Endothelial cell (in vitro differentiated cells): ENCODE measurements around the gene MED12L. TPM values are rescaled to one million over a fixed set of nuclear protein-coding genes. Genes with fewer than 3 reads are reported as not detected.

Experiments used
- DNase-seq: peaks from one replicate; pipeline ENCODE4 v3.0.0; 2021; ENCODE audit warnings: low spot score
- H3K27ac Mint-ChIP-seq: one replicate; pipeline ENCODE4 v1.8.0; 2021; ENCODE audit warnings: mixed read lengths, inconsistent platforms; ENCODE audit not compliant: unreplicated experiment
- H3K27me3 Mint-ChIP-seq: one replicate; pipeline ENCODE4 v1.8.0; 2021; ENCODE audit warnings: mild to moderate bottlenecking, moderate library complexity, mixed read lengths, inconsistent platforms; ENCODE audit not compliant: unreplicated experiment
- H3K36me3 Mint-ChIP-seq: one replicate; pipeline ENCODE4 v1.8.0; 2021; ENCODE audit warnings: mild to moderate bottlenecking, low read depth, mixed read lengths, inconsistent platforms; ENCODE audit not compliant: unreplicated experiment
- H3K4me1 Mint-ChIP-seq: one replicate; pipeline ENCODE4 v1.8.0; 2021; ENCODE audit warnings: mild to moderate bottlenecking, mixed read lengths, inconsistent platforms; ENCODE audit not compliant: unreplicated experiment
- H3K4me3 Mint-ChIP-seq: one replicate; pipeline ENCODE4 v1.8.0; 2021; ENCODE audit warnings: mild to moderate bottlenecking, mixed read lengths, inconsistent platforms; ENCODE audit not compliant: unreplicated experiment
- H3K9me3 Mint-ChIP-seq: one replicate; pipeline ENCODE4 v1.8.0; 2021; ENCODE audit warnings: mixed read lengths, inconsistent platforms; ENCODE audit not compliant: unreplicated experiment
- total RNA-seq: library from RNA; stranded (reverse); fragmentation: NEBNext Ultra II Directional; extraction: Animal tissue kit (Norgen Biotek cat#: 25700); gene quantifications from one replicate; pipeline ENCODE4 v1.2.1, GENCODE V29; 2021; ENCODE audit not compliant: unreplicated experiment
- TF ChIP-seq, protein P1 (sequence below): fragments of 200-600 bp; sonication (generic); IDR thresholded peaks from one replicate; pipeline ENCODE4 v1.5.0; 2021; ENCODE audit warnings: antibody characterized with exemption; ENCODE audit not compliant: unreplicated experiment

MED12L gene
- total RNA-seq, 1 donor from 2014 or later: 4.4 TPM

DNA sequence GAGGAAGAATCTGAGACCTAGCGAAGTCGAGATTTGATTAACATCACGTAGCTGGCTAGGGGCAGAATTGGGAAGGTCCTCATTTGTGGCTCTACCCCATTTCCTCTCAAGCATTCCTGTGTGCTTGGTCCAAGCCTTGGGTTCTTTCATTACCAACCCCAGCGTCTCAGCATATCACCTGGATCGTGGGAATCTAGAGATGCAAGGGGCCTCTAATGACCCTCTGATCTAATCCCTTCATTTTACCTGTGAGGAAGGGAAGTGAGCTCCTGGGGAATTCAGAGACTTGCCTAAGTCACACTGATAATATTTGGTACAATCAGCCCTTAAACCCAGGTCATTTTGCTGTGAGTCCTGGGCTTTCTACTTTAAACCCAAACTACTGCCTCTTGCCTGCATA lies 229.1 kb downstream of the MED12L start:
- Mint-ChIP-seq H3K9me3 (no peaks in the 10 kb centered on the region), H3K4me1 (peaks cover 5% of the 10 kb centered on the region), H3K36me3 (no peaks in the 10 kb centered on the region), H3K27me3 (no peaks in the 10 kb centered on the region), H3K4me3 (no peak overlapping the region), H3K27ac (no peak overlapping the region)
- TF ChIP-seq, protein P1, sequence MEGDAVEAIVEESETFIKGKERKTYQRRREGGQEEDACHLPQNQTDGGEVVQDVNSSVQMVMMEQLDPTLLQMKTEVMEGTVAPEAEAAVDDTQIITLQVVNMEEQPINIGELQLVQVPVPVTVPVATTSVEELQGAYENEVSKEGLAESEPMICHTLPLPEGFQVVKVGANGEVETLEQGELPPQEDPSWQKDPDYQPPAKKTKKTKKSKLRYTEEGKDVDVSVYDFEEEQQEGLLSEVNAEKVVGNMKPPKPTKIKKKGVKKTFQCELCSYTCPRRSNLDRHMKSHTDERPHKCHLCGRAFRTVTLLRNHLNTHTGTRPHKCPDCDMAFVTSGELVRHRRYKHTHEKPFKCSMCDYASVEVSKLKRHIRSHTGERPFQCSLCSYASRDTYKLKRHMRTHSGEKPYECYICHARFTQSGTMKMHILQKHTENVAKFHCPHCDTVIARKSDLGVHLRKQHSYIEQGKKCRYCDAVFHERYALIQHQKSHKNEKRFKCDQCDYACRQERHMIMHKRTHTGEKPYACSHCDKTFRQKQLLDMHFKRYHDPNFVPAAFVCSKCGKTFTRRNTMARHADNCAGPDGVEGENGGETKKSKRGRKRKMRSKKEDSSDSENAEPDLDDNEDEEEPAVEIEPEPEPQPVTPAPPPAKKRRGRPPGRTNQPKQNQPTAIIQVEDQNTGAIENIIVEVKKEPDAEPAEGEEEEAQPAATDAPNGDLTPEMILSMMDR: no peak
- DNase-seq: no peak

DNA sequence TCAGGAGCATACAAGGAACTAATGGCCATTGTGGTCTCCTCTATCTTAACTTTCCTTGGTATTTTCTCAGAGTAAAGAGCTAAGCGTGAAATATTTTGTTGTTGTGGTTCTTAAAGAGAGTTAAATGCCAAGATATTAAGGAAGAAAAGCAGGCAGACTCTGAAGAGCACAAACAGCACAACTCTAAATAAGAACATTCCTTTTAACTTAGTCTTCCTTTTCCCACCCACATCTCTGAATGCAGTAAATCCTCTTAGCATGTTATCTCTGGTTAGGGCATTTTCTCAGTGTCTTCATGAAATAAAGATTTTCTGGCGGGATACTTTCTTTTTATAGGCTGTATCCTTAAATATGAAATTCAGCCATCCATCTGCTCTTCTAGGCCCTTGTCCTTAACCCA lies 229.7 kb downstream of the MED12L start:
- DNase-seq: no peak
- H3K27me3 Mint-ChIP-seq: no peaks in the 10 kb centered on the region
- TF ChIP-seq, protein P1: no peak
- H3K4me1 Mint-ChIP-seq: peaks cover 5% of the 10 kb centered on the region
- no peaks in the 10 kb centered on the region for H3K36me3 Mint-ChIP-seq
- no peak overlapping the region for H3K27ac Mint-ChIP-seq
- no peak overlapping the region for H3K4me3 Mint-ChIP-seq
- H3K9me3 Mint-ChIP-seq: no peaks in the 10 kb centered on the region

DNA sequence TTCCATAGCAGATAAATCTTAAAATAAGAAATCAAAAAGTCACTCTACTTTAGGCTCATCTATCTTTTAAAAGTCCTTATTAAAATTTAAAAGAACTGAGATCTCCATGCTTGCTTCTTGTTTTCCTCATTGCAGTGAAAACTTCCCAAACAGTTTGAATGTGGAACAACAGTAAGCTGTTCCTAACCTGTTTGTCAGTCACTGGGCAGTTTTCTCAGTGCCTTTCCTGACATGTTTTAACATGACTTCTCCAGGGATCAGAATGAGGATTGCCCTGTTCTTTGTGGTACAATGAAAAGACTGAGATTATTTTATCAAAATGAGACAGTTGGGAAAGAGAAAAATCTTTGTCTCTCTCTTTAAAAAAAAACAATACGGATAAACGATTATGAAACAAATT lies 230.4 kb downstream of the MED12L start:
- Mint-ChIP-seq H3K4me1 (peaks cover 5% of the 10 kb centered on the region), H3K27ac (no peak overlapping the region), H3K4me3 (no peak overlapping the region), H3K27me3 (peaks cover 1% of the 10 kb centered on the region), H3K36me3 (no peaks in the 10 kb centered on the region), H3K9me3 (no peaks in the 10 kb centered on the region)
- TF ChIP-seq, protein P1: no peak
- no peak for DNase-seq

DNA sequence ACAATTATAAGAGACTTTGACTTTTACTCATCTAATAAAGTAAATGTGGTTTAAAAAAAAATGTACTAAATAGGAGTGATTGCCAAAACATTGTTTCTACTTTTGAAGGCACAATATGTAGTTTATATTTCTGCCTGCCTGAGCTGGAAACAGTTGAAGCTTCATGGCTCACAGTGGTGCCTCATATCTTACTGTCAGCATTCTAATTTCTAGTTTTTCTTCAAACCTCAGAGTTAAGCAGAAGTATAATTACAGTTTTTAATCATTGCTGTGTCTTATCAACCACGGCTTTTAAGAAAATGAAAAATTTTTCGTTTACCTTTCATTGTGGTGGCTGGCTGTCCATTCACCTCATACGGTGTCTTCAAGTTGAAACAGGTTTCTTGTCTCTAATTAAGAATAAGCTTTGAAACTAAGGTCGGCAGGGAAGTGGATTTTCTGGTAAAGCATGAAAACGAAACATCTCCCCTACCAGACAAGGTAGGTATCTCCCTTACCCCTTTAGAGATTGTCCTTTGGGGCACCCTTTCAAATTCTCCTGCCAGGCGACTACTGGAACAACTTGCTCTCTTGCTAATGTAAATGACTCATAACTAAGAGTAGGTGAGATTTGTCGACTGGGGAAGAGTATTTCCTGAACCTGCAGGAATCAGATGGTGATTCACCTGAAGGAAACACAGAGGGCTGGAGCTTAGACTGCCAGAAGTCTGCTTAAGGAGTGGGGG lies 231.0 kb downstream of the MED12L start, which contains the start of gene GPR87:
Gene GPR87 (minus strand): TSS at position 554 of the 725 bp plus-strand sequence. CDS start 16,720 bp downstream, outside the sequence.
- H3K9me3 Mint-ChIP-seq: no peaks in the 10 kb centered on the region
- no peak for DNase-seq
- TF ChIP-seq, protein P1: no peak
- H3K4me3 Mint-ChIP-seq: no peak within 1 kb of the TSS
- H3K27me3 Mint-ChIP-seq: peaks cover 1% of the 10 kb centered on the region
- no peaks in the 10 kb centered on the region for H3K36me3 Mint-ChIP-seq
- peaks cover 5% of the 10 kb centered on the region for H3K4me1 Mint-ChIP-seq
- peak within 1 kb of the TSS; percentile 52 for H3K27ac Mint-ChIP-seq

DNA sequence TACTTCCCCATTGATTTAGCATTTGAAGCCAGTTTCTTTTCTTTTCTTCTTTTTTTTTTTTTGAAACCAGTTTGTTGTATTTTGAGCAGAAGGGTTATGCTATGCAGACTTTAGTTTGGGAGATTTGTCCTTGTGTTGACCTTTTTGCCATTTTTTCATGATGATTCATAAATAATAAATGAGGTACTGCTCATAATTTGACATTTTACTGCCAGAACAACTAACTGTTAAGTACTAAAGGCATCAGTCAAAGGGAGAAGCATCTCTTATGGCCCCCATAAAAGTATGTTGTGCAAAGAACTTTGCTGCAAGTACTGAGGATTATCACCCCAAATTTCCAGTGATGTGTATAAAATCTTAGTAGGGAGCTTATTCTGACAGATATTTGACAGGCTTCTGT lies 232.8 kb downstream of the MED12L start:
- no peak overlapping the region for H3K27ac Mint-ChIP-seq
- no peaks in the 10 kb centered on the region for H3K36me3 Mint-ChIP-seq
- TF ChIP-seq, protein P1: no peak
- no peak for DNase-seq
- H3K27me3 Mint-ChIP-seq: peaks cover 1% of the 10 kb centered on the region
- H3K4me3 Mint-ChIP-seq: no peak overlapping the region
- H3K4me1 Mint-ChIP-seq: peaks cover 5% of the 10 kb centered on the region
- no peaks in the 10 kb centered on the region for H3K9me3 Mint-ChIP-seq
